OCI-LY1 (cell line): Measurements from ENCODE around the gene FAM124A.

Experiments
- H2AFZ ChIP-seq: fragments of 200-600 bp; sonication (generic), shearing (Covaris generic); 2 replicates; pipeline ENCODE4 v1.6.0; 2014; ENCODE audit warnings: antibody characterized with exemption, mild to moderate bottlenecking, low read length
- H3F3A ChIP-seq: fragments of 200-600 bp; sonication (generic), shearing (Covaris generic); 2 replicates; pipeline ENCODE4 v1.6.0; 2014; ENCODE audit warnings: mild to moderate bottlenecking, antibody characterized with exemption, low read length, moderate library complexity; ENCODE audit not compliant: insufficient read depth
- H3K27ac ChIP-seq: fragments of 200-600 bp; sonication (generic); 2 replicates; pipeline ENCODE4 v1.5.1; 2014; ENCODE audit warnings: low read length, mixed run types, mild to moderate bottlenecking, low read depth; ENCODE audit not compliant: poor library complexity, severe bottlenecking
- H3K27me3 ChIP-seq: fragments of 200-600 bp; sonication (generic); 2 replicates; pipeline ENCODE4 v1.6.0; 2014; ENCODE audit warnings: antibody characterized with exemption, mild to moderate bottlenecking, low read length, moderate library complexity; ENCODE audit not compliant: insufficient read depth
- H3K36me3 ChIP-seq: fragments of 200-600 bp; sonication (generic); 2 replicates; pipeline ENCODE4 v1.6.1; 2014; ENCODE audit warnings: mild to moderate bottlenecking, antibody characterized with exemption, low read length, moderate library complexity, mixed read lengths; ENCODE audit not compliant: insufficient read depth
- H3K4me1 ChIP-seq: fragments of 200-600 bp; sonication (generic); 2 replicates; pipeline ENCODE4 v1.5.1; 2014; ENCODE audit warnings: mild to moderate bottlenecking, low read length, moderate library complexity; ENCODE audit not compliant: insufficient read depth, severe bottlenecking
- H3K4me2 ChIP-seq: fragments of 200-600 bp; sonication (generic), shearing (Covaris generic); 2 replicates; pipeline ENCODE4 v1.6.1; 2014; ENCODE audit warnings: low read length
- H3K4me3 ChIP-seq: fragments of 200-600 bp; sonication (generic); 2 replicates; pipeline ENCODE4 v1.5.1; 2014; ENCODE audit warnings: low read length, low read depth, mild to moderate bottlenecking, mixed read lengths; ENCODE audit not compliant: poor library complexity, severe bottlenecking
- H3K79me2 ChIP-seq: fragments of 200-600 bp; shearing (Covaris generic); 2 replicates; pipeline ENCODE4 v1.6.1; 2016; ENCODE audit warnings: mixed run types, low read length, mixed read lengths; ENCODE audit not compliant: insufficient read depth
- H3K9ac ChIP-seq: fragments of 200-600 bp; sonication (generic), shearing (Covaris generic); 2 replicates; pipeline ENCODE4 v1.6.1; 2014; ENCODE audit warnings: mild to moderate bottlenecking, low read length, mixed read lengths
- H3K9me2 ChIP-seq: fragments of 200-600 bp; sonication (generic), shearing (Covaris generic); 2 replicates; pipeline ENCODE4 v1.6.1; 2014; ENCODE audit warnings: low read depth, mild to moderate bottlenecking, low read length, mixed read lengths
- H3K9me3 ChIP-seq: fragments of 200-600 bp; shearing (Covaris generic); 2 replicates; pipeline ENCODE4 v1.6.1; 2014; ENCODE audit warnings: low read length, mixed read lengths
- H4K20me1 ChIP-seq: fragments of 200-600 bp; sonication (generic), shearing (Covaris generic); 2 replicates; pipeline ENCODE4 v1.6.0; 2016; ENCODE audit warnings: mild to moderate bottlenecking, low read length; ENCODE audit not compliant: insufficient read depth
- EZH2 ChIP-seq: fragments of 200-600 bp; sonication (generic), shearing (Covaris generic); IDR thresholded peaks from 2 replicates; pipeline ENCODE4 v1.8.0; 2017; ENCODE audit warnings: borderline replicate concordance, mixed run types, mild to moderate bottlenecking, antibody characterized with exemption, low read length, moderate library complexity, mixed read lengths
- TF ChIP-seq, protein P1 (sequence below): fragments of 200-600 bp; sonication (generic), shearing (Covaris generic); IDR thresholded peaks from 2 replicates; pipeline ENCODE4 v1.5.1; 2017; ENCODE audit warnings: mild to moderate bottlenecking, antibody characterized with exemption, low read length, moderate library complexity, mixed read lengths

FAM124A gene

DNA sequence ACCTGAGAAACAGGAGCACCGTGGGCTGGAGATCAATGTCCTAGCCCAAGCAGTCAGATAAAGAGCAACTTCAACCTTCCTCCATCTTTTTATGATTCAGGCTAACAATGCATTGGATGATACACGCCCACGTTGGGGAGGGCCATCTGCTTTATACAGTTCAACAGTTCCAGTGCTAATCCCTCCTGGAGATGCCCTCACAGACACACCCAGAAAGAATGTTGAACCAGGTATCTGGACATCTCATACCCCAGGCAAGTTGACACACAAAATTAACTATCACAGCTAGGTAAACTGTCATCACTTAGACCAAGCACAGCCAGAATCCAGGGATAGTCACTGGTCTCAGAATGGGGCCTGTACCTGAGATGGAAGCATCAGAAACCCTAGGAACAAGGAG, 96.7 kb downstream of the FAM124A start:
- no peaks in the 10 kb centered on the region for H3K9me2 ChIP-seq
- no peaks in the 10 kb centered on the region for H3K27me3 ChIP-seq
- no peak overlapping the region for H3K9ac ChIP-seq
- no peaks in the 10 kb centered on the region for H3K9me3 ChIP-seq
- H2AFZ ChIP-seq = no peak overlapping the region
- TF ChIP-seq EZH2 = no peak
- TF ChIP-seq, protein P1, sequence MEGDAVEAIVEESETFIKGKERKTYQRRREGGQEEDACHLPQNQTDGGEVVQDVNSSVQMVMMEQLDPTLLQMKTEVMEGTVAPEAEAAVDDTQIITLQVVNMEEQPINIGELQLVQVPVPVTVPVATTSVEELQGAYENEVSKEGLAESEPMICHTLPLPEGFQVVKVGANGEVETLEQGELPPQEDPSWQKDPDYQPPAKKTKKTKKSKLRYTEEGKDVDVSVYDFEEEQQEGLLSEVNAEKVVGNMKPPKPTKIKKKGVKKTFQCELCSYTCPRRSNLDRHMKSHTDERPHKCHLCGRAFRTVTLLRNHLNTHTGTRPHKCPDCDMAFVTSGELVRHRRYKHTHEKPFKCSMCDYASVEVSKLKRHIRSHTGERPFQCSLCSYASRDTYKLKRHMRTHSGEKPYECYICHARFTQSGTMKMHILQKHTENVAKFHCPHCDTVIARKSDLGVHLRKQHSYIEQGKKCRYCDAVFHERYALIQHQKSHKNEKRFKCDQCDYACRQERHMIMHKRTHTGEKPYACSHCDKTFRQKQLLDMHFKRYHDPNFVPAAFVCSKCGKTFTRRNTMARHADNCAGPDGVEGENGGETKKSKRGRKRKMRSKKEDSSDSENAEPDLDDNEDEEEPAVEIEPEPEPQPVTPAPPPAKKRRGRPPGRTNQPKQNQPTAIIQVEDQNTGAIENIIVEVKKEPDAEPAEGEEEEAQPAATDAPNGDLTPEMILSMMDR = no peak
- no peaks in the 10 kb centered on the region for H3F3A ChIP-seq
- H3K4me2 ChIP-seq = no peak overlapping the region
- no peaks in the 10 kb centered on the region for H4K20me1 ChIP-seq
- H3K4me3 ChIP-seq = no peak overlapping the region
- H3K36me3 ChIP-seq = no peaks in the 10 kb centered on the region
- H3K4me1 ChIP-seq = no peaks in the 10 kb centered on the region
- H3K79me2 ChIP-seq = no peaks in the 10 kb centered on the region
- H3K27ac ChIP-seq = no peak overlapping the region

DNA sequence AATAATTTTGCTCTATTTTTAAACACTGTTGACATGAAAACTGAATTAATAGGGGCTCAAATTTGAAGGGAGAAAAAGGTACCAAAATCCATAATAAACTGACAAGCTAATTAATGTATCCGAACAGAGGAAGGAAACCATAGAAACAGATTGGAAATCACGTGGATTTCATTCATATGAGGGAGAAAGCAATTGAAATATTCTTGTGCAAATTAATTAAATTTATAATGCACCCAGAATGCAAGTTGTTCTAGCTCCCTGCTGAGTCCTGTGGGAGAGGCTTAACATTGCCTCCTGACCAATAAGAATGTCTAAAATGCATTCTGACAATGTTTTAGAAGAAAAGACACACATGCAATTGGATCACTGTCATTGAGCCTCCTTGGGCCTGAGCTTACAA, 99.6 kb downstream of the FAM124A start:
- no peak for TF ChIP-seq EZH2
- TF ChIP-seq, protein P1 = no peak

DNA sequence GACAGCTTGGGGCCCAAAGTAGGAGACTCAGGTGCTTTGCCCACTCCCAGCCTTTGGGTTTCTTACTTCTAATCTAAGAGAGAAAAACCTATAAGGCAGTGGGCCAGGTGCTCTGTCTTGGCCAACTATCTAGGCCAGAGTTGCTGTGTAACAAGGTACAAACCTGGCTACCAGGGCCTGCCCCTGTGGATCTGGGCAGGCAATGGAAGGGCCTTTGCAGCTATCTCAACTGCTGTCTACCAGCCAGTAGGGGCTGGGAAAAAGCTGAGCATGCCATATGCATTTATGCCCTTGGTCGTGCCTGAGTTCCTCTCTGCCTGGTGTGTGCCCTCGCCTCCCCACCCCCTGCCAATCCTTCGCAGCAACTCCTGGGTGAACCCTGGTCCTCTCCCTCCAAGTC, 100.6 kb downstream of the FAM124A start:
- no peaks in the 10 kb centered on the region for H3K36me3 ChIP-seq
- no peak overlapping the region for H3K9ac ChIP-seq
- H3K4me3 ChIP-seq = no peak overlapping the region
- H3K9me2 ChIP-seq = no peaks in the 10 kb centered on the region
- H3K4me1 ChIP-seq = peaks cover 7% of the 10 kb centered on the region
- H3K27me3 ChIP-seq = no peaks in the 10 kb centered on the region
- H3K79me2 ChIP-seq = no peaks in the 10 kb centered on the region
- no peak overlapping the region for H3K4me2 ChIP-seq
- no peak overlapping the region for H2AFZ ChIP-seq
- no peaks in the 10 kb centered on the region for H3F3A ChIP-seq
- TF ChIP-seq EZH2 = no peak
- TF ChIP-seq, protein P1 = no peak
- no peaks in the 10 kb centered on the region for H3K9me3 ChIP-seq
- no peak overlapping the region for H3K27ac ChIP-seq
- no peaks in the 10 kb centered on the region for H4K20me1 ChIP-seq

More for the DNA sequence above, 99.6 kb downstream of the FAM124A start:
- Histone ChIP-seq H4K20me1 (no peaks in the 10 kb centered on the region), H3F3A (no peaks in the 10 kb centered on the region), H3K9me2 (no peaks in the 10 kb centered on the region), H3K9me3 (no peaks in the 10 kb centered on the region), H3K4me3 (no peak overlapping the region), H3K27me3 (no peaks in the 10 kb centered on the region), H3K4me1 (peaks cover 7% of the 10 kb centered on the region), H3K9ac (no peak overlapping the region), H3K79me2 (no peaks in the 10 kb centered on the region), H3K36me3 (no peaks in the 10 kb centered on the region), H2AFZ (no peak overlapping the region), H3K4me2 (no peak overlapping the region), H3K27ac (no peak overlapping the region)
